Activated T-cell treated with anti-CD3 and anti-CD28 coated beads for 48 hours (primary cell): ENCODE results near the gene FOSL1.
A peak's percentile ranks its signal among the peaks of the same experiment; 100 is the strongest.

Experiments used
- DNase-seq: peaks from one replicate; pipeline ENCODE4 v3.0.0-alpha.2; 2020; ENCODE audit warnings: low read depth

Gene FOSL1

DNA sequence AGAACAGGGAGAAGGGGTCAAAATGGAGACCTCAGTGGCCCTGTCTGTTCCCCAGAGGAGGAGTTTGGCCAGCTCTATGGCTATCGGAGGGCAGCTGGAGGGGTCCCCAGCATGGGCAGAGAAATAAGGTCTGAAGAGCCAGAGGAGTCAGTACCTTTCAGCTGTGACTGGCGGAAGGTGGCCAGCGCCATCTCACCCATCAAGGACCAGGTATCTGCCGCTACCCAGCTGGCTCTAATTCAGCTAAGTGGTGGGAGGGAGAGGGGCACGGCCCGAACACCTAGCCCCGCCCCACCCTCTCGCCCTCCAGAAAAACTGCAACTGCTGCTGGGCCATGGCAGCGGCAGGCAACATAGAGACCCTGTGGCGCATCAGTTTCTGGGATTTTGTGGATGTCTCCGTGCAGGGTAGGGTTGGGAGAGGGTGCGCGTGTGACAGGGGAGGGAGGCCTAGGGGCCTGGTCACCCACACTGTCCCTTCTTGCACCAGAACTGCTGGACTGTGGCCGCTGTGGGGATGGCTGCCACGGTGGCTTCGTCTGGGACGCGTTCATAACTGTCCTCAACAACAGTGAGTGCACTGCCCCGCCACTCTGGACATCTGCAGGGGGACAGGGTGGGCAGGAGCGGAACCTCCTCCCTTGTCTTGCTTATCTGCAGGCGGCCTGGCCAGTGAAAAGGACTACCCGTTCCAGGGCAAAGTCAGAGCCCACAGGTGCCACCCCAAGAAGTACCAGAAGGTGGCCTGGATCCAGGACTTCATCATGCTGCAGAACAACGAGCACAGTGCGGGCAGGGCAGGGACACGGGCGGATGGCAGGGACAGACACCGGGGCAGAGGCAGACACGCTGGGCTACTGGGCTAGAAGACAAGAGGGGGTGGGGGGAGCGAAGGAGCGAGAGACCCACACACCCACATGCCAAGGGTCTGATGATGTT lies 17.8 kb downstream of the FOSL1 start:
- no peak for DNase-seq

GRCh38 chr11:65880844-65881421 lies 19.3 kb downstream of the FOSL1 start:
- no peak for DNase-seq

- DNase-seq, result no peak
These were observed 20.2 kb downstream of the FOSL1 start for GRCh38 chr11:65880027-65880426.

- no peak for DNase-seq
These were observed 20.6 kb downstream of the FOSL1 start, which contains the start of gene CTSW for GRCh38 chr11:65879617-65880016. Gene CTSW (plus strand): TSS chr11:65879837. CDS start chr11:65879855, 18 bp downstream.

- peak; percentile 96 for DNase-seq
These were observed 26.7 kb downstream of the FOSL1 start for GRCh38 chr11:65873318-65874156.

DNA sequence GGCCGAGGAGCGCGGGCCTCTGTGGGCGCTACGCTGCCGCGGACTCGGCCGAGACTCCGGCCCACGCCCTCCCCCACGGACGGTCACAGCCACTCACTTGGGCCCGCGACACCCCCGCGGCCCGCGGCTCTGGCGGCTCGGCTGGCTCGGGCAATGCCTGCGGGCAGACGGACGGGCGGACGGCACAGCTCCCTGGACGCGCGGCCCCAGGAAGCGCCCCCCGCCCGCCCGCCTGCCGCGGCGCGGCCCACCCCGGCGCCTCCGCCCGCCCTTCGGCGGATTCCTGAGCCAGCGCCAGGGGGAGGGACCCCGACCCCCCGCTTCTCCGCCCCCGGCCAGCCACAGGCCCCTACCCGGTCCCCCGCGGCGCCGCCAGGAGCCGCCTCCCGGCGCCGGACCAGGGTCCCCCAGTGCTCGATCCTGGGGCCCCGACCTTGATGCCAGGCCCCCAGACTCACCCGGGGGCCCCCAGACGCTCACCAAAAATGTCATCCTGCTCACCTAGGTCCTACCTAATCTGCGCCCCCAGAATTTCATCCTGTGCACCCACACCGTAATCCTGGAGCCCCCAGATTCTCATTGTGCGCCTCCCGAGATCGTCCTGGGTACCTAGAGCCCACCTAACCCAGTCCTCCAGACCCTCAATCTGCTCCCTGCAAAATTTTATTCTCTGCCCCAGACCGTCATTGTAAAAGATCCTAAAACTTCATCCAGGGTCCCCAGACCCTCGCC lies 27.4 kb downstream of the FOSL1 start, which contains the start of gene EFEMP2:
Gene EFEMP2, minus strand, starts transcription at position 215 of the 732 bp plus-strand sequence. CDS start 446 bp downstream, outside the sequence.
- DNase-seq, result no peak

GRCh38 chr11:65871811-65872548 lies 28.2 kb downstream of the FOSL1 start:
- no peak for DNase-seq

GRCh38 chr11:65870706-65871681 lies 29.2 kb downstream of the FOSL1 start:
- no peak for DNase-seq

GRCh38 chr11:65870307-65870658 lies 29.9 kb downstream of the FOSL1 start:
- no peak for DNase-seq

- DNase-seq, result no peak
These were observed 30.4 kb downstream of the FOSL1 start for GRCh38 chr11:65869643-65870306.

DNA sequence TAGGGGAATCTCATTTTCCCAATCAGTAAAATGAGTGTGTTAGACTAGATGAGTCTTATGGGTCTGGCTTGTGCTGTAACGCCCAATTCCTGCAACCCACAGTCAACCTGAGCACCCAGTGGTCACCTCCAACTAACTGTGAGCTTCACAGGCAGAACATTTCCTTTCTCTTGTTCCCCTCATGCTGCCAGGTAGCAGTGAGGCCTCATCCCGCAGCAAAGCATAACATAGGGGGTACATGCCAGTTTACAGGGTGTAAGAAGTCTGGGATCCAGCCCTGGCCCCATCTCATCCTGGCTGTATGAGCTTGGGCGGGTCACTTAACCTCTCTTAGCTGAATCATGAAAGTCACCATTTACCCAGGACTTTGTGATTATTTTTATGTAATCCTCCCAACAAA lies 31.3 kb downstream of the FOSL1 start:
- DNase-seq, result no peak

DNA sequence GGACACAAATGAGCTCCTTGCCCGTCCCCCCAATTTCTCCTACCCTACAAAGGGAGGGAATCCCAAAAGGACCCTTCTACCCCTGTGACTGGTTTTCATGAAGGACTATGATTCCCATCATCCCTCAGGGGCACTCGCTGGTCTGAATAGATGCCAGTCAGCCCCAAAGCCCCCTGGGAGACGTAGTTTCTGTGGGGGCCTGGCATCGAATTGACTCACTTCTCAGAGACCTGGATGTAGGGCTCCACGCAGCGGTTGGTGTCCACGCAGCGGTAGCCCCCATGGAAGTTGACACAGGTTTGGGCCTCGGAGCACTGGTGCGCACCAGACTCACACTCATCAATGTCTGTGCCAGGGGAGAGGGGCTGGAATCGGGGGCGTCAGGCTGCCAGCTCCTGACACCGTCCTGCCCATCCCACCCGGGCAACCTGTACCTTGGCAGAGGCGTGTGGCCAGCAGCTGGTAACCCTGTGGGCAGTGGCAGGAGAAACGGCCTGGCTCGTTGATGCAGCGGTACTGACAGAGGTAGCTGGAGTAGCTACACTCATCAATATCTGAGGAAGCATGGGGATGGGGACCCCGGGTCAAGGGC lies 32.0 kb downstream of the FOSL1 start:
- no peak for DNase-seq

DNA sequence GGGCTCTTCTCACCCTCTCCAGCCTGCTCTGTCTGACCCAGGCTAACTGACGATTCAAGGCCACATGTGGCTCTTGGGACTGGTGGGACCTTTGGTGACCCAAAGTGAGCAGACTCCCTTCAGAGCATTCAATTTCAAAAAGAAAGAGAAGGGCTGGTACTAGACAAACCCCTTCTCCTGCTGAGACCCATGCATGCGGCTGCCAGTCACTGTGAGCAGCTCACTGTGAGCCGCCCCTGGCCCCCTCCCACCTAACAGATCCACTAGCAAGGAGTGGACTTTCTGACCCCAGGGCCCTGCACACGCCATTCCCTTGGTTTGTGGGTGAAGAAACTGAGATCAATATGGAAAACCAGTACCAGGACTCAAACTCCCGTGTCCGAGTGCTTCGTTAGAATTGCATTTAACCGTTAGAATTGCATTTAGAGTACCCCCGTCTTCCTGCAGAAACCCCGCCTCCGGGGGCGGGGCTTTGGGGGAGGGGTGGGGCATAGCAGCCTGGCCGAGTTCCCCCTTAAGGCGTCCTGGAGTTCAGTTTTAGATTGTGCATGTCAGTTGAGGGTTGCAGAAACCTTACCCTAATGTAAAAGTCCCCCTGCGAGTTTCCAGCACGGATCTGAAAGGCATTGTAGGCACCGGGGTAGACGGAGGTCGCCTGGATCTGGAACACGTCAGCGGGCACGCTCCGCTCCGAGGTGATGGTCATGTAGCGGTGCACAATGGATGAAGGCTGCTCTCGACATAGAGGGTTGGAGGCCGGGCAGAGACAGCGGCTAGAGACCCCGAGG lies 32.7 kb downstream of the FOSL1 start:
- no peak for DNase-seq

- DNase-seq, result no peak
These were observed 33.5 kb downstream of the FOSL1 start for GRCh38 chr11:65866509-65867283.

GRCh38 chr11:65865550-65866172 lies 34.5 kb downstream of the FOSL1 start:
- DNase-seq, result no peak

- no peak for DNase-seq
These were observed 35.3 kb downstream of the FOSL1 start for GRCh38 chr11:65864706-65865471.
